ENCODE measurements around the gene INTS7.
"Not testable (repeated sequence)": the region's sequence is repeated elsewhere in the genome, so short reads cannot be mapped to it uniquely, and the experiment has no call there.

The INTS7 gene

DNA sequence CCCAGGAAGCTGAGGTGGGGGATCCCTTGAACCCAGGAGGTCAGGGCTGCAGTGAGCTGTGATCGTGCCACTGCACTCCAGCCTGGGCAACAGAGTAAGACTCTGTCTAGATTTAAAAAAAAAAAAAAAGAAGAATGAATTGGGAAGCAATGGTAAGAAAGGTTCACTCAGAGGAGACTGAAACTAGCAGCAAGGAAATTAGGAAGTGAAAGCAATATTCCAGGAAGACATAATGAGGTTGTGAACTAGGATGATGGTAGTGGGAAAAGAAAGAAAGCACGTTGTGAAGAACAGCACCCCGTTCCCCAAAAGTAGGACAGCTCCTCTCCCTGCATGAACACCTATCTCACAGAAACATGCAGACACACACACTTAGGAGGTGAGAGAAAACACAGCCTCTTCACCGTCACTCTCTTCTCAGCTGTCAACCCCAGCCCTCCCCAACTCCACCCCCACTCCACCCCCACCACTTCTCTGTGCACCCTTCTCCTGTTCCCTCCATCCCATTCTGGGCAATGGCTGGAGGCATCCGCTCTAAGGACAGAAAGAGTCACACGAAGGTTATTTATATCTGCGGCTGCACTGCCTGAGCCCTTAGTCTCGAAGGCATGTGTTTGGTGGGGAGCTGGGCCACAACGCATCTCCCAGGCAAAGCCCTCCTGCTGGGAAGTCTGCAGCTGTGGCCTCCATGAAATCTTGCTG lies 103.0 kb downstream of the INTS7 start:
- no peak for DNase-seq

DNA sequence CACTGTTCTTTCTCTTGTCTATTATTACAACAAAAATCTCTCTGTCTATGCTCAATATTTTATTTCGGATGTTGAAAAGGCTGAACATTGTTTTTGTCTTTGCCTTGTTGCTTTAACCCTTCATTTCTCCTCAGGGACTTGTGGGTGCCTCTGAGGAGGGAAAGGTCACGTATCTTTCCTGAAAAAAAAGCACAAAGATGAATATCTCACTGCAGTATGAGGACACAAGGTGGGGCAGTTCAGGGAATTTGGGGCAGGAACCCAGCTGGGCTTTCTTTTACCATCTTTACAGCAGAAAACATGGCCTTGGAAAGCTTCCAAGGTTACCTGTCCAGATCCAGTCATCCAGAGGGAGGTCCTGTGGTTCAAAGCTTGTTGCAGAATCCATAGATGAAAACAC lies 105.7 kb downstream of the INTS7 start:
- DNase-seq = no peak

DNA sequence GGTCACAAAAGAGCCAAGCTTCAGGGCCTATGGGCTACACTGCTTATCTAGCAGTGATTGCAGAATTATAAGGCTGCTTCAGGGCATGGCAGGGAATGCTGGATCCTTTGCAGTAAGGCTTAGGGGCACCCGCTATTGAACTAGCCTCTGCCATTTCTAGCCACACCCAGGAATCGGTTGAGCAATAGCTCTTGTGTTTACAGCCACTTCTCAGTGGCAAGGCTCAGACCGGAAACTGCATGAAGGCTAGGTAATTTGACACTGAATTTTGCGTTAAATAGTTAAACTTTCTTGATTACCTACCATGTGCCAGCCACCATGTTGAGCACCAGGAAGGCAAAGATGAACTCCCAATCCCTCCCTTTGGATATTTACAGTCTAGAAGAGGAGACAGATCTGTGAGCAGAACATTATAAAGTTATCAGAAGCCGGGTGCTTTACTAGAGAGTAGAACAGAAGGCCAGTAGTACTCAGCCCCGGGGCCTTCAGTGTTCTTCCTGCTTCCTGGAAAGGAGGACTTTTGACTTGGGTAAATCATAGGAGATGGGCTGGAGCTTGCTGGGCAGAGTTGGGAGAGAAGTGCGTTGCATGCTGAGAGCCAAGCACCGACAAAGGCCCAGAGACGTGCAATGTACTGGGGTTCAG lies 106.2 kb downstream of the INTS7 start:
- peak; percentile 93 for DNase-seq

DNA sequence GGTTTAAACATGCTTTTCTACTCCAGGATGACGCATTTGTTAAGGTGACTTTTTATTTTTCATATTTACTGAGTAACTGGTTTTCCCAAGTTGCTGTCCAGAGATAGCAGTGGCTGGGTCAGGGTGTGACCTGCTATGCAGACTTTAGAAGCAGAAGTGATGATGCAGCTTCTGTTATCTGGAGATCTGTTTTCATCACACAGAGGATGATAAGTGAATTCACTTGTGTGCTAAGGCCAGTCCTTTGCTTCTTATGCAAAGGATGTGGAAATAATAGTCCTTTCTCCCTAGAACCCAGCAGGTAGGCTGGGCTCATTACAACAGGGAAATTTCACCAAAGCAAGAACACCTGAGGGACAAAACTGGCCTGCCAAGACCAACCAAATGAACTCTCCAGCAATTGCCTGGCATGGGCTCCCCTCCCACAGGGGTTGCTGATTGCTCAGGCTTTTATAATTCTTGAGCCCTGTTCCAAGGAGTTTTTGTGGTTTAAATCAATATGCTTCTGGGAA lies 107.0 kb downstream of the INTS7 start:
- DNase-seq = no peak

DNA sequence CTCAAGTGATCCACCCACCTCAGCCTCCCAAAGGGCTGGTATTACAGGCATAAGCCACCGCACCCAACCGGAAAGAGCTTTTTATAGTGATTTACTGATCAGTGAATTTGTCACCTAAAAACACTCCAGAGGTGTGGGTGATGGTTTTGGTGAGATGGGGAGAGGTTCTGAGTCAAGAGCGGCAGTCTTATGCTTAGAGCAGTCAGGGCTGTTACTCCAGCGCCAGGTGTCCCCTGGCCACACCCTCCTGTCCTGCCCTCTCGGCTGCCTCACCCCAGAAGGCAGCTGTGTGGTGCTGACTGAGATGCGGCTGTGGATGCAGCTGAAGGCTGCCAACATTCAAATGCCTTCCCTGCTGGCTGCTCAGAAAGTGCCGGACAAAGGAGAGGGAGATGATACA lies 110.3 kb downstream of the INTS7 start:
- DNase-seq = peak; percentile 88

DNA sequence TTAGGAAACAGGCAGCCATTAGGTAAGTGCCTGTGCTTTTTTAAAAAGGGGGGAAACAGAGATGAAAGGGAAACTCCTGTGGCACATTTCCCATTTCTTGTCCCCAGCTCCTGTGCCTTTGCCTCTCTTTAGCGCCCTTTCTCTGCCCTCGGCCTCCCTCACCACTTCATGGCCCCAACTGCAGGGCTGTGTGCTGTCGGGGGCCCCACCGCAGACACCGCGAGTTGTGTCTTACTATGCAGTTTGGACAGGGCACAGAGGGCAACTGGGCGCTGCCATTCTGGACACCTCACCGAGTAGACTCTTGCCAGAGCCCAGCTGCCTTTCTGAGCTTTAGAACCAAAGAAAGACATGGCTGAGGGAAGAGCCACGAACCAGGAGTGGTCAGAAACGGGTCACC lies 111.1 kb downstream of the INTS7 start:
- DNase-seq = no peak

DNA sequence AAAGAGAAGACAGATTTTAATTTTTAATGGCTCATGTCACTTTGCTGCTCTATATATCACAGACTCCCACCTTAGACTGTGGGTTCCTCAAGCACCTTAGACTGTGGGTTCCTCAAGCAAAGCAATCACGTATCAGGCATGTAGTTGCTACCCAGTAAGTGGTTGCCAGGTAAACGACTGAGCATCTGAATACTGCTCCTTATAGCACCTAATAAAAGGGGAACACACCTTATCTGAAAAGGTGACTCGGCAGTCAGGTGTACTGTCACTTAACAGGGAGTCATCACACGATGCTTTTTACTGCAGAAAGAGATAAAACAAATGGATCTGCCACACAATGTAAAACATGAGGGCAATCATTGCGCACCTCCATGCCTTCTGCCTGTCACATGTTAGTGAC lies 112.3 kb downstream of the INTS7 start:
- no peak for DNase-seq

DNA sequence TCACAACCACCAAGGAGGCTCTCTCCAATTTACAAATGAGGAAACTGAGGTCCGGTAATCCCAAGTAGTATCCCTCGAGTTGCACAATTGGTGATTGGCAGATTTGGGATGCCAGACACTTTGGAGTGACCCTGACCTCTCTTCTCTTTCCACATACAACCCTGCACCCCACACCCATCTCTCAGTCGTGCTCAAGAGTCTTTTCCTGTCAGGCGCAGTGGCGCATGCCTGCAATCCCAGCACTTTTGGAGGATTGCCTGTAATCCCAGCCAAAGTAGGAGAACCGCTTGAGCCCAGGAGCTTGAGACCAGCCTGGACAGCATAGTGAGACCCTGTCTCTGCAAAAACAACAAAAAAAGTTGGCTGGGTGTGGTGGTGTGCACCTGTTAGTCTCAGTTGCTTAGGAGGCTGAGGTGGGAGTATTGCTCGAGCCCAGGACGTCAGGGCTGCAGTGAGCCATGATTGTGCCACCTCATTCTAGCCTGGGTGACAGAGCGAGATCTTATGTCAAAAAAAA lies 113.7 kb downstream of the INTS7 start:
- no peak for DNase-seq

DNA sequence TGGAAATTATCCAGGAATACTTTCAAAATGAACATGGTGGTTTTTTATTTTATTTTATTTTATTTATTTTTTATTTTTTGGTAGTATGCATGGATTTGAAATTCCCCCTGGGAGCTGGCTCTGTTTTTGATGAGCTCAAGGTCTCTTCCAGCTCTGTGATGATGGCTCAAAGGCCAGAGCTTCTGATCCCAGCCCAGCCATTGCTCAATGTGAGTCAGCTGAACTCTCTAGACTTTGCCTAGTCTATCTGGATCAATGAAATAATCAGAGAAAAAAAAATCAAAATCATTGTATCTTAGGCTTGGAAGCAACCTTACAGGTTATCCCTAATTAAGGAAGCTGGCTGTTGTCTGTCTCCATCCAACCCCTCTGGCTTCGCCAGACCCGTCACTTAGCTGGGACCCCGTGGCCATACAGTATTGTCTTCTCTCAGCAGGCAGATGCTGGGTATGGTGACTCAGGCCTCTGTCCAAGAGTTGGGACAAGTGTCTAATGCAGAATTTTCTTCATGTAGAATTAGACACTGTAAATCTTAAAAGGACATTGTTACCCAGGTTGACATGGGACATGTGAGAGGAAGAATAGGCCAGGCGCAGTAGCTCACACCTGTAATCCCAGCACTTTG lies 114.6 kb downstream of the INTS7 start:
- DNase-seq = no peak

DNA sequence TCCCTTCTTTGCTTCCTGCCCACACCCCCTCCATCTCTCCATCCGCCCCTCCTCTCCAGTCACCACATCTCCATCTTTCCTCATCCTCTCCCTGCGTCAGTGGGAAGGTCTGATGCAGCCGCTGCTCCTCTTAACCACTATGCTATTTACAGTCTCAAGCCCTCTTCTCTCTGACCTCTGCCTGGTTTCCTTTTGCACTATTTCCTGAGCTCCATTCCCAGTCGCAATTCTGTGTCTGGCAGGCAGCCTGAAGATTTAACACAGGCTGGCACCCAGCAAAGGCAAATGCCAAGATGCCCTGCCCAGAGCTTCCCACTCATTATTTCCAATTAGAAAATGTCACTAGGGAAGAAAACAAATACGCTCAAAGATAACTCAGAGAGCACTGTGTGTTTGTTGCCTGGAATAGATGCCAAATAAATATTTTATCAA lies 115.2 kb downstream of the INTS7 start:
- DNase-seq = peak; percentile 22

DNA sequence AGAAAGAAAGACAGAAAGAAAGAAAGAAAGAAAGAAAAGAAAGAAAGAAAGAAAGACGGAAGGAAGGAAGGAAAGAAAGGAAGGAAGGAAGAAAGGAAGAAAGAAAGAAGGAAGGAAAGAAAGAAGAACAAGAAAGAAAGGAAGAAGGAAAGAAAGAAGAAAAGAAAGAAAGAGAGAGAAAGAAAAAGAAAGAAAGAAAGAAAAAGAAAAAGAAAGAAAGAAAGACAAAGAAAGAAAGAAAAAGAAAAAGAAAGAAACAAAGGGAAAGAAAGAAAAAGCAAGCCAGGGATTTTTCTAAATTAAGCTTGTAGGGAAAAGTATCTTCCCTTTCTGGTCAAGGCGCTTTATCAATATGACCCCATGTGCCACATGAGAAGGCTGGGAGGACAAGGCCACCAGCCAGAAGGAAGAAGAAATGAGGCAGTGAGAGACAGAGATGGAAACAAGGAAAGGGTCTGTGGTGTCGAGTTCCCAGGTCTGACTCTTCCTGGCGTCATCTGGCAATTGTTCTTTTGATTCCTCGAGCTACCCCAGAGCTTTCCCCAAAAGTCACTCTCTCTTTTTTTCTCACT lies 116.4 kb downstream of the INTS7 start:
- no peak for DNase-seq

DNA sequence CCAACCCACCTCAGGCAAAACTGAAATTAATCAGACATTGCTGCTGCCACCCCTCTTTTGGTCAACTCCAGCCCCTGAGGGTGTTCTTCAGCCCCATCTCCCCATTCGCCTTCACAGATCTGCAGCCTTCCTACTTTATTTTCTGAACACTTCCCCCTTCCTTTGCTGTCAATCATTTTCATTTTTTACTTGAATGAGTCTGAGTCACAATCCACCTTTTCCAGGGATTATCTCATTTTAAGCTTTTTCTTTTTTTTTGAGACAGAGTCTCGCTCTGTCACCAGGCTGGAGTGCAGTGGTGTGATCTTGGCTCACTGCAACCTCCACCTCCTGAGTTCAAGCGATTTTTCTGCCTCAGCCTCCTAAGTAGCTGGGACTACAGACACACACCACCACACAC lies 118.9 kb downstream of the INTS7 start:
- not testable (repeated sequence) for DNase-seq

DNA sequence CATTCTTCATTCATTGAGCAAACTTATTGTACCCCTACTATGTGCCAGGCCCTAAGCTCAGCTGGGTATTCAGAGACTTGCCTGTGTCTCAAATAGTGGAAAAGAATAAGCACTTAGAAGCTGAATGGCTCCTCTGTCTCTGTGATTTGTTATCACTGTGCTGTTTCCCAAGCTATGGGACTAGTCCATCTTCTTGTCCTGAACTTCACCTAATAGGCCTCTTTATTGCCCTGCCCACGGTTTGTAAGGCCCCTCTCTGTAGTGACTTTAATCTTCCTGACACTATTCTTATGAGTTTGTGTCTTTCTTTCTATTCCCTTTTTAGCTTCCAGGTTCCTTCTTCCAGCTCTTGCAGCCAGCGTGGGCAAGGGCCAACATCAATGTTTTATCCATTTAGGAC lies 119.4 kb downstream of the INTS7 start:
- DNase-seq = no peak

DNA sequence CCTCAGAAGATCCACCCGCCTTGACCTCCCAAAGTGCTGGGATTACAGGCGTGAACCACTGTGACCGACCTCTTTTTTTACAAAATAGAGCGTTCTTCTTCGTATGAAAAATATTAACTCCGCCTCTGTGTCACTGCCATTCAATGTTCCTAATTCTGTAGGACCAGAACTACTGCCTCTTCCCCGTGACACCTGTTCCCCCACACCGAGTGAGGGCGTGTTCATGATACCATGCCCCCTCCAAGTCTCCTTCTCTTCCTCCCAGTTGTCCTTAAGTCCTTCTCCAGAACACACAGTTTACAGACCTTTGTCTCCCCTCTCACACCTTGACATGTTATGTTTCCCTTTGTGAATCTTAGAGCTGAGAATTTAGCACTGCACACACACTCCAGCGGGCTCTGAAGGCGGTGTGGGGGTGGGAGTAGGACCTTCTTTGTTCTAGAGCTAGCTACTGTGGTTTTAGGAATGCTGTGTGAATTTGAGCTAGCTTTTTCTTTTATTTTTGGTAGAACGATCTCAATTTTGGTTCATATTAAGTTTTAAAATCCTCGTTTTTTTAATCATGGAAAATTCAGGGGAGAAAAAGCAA lies 122.4 kb downstream of the INTS7 start:
- no peak for DNase-seq

DNA sequence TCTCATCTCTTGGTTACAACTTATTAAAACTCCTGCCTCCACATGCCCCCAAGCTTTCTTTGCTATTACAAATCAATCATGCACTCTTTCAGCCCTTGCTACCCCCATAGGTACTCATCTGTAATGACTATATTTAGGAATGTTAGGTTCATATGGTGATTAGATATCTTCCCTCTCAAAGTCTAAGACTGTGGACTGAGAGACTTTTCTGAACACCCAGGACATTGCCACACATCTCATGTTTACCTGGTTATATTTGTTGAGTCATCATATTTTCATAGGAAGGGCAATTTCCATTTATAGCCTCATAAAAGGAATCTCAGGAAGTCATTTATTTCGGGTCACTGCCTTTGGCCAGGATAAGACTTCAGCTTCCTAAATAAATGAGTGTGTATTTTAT lies 123.3 kb downstream of the INTS7 start:
- DNase-seq = no peak

DNA sequence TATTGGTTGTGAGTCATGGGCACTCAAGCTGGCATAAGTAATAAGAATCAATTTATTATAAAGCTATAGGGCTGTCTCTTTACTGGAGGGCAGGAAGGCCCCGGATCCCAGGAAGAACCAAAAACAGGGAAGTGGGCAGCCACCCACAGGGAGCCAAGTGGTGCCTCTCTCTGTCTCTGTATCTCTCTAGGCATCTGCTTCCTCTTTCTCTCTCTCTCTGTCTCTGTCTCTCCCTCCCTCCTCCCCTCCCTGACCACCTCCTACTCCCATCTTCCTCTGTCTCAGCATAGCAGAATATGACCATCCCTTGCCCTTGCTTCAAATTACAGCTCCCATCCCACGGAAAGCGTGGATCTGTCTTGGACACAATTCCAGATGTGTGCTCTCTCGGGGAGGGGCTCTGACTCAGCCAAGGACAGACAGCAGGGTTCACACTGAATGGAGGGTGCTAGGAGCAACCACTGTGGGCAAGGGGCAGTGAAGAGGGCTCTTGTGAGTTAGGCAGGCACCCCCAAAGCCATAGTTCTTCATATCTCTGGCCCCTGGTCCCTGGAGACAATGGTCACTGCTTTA lies 124.4 kb downstream of the INTS7 start:
- DNase-seq = no peak

DNA sequence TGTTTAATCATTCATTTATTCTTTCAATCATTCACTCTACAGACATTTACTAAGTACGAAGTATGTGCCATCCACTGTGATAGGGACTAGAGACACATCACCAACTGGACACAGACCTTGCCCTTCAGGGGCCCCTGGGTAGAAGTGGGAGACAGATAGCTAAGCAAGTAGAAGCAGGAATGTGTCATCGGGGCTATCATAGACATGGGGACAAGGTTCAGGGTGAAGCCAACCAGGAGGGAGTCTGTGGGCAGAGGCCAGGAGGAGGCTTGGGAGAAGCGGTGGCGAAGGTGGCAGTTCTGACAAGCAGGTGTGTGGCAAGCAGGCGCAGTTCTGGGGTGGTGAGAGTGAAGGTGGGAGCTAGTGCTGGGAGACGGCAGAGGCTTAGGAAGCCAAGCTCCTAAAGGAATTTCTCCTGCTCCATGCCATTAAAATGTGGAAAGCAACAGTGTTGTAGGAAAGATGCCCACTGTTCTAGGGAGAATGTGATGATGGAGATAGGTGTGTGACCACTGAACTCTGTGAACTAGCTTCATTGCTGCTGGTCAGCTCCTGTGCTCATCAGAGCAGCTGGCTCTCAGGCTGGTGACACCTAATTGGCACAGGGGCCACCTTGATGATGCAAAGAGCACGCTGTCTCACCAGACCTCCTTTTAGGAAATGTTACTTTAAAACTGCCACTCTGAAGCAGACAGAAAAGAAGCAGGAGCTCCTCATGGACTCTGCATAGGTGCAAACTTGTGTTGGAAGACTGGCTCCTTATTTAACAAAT lies 125.1 kb downstream of the INTS7 start:
- DNase-seq = no peak

DNA sequence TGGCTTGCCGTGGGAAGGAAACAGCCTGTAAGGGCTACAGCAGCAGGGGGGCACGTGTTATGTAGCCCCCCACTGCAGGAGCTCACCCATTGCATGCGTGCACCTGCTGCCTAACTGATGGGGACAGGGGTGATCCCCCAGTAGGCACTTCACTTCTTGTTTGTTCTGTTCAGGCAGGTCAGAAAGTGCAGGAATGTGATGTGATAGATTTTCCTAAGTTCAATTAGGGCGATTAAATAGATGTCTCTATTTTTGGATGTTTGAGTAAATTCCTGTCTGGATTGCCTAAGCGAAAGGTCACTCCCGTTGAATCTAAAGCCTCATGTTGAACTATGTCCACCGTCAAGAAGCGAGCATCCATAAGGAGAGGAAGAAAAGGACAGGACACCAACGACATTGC lies 126.0 kb downstream of the INTS7 start:
- DNase-seq = no peak

DNA sequence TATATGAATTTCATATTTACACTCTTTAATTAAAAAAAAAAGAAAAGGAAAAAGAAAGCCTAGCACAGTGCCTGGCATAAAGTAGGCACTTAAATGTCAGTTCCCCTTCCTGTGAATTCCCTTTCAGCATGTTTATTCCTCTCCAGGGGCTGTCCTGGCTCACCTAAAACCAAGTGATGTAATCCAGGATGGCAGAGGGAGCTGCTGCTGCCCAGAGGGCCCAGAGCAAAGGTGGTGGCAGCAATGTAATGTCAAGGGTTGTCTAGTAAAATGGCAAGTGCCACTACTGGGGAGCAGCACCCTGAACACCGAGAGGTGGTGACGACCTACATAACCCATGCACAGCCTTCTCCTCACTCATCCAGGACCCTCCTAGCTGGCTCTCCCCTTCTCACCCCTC lies 126.4 kb downstream of the INTS7 start:
- no peak for DNase-seq

DNA sequence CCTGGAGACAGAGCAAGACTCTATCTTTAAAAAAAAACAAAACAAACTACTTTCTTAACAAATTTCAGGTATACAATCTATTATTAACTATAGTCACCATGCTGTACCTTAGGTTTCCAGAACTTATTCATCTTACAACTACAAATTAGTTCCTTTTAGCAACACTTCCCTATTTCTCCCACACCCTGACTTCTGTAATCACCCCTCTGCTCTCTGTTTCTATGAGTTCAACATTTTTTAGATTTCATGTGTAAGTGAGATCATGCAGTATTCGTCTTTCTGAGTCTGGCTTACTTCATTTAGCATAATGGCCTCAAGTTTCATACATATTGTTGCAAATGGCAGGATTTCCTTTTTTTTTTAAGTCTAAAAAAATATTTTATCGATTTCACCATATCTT lies 126.9 kb downstream of the INTS7 start:
- DNase-seq = no peak

DNA sequence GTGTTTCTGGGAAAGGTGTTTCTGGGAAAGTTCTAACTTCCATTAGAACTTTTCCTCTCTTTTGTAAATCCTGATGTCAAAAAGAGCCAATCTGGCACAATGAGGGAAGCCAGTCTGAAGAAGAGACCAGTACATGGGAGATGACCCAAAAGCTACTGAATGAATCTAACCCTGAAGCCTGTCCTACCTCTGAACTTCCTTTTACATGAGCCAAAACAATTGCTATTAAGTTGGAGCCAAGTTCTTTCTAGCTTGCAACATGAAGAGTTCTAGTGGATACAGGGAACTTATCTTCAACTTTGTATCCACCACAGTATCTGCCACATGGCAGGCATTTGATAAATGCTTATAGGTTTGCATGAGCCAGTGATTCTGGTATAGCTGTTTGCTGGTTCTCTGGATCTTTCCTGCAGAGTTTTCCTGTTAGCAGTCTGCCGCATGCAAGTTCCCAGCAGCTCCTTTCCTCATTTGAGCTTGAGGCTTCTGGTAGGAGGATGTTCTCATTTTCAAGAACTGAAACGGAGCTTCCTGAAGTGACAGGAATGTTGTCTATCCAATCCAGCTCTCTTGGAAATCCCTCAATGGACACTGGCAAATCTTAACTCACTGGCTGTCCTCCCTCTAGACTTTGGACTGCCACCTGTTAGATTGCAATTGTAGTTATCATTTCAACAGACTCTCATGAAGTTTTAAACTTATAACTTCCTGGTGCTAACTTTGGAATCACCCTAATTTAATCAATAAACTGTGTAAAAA lies 131.7 kb downstream of the INTS7 start:
- no peak for DNase-seq
